NCI-H510A (cell line): ENCODE data around the gene ISM2.
A peak's percentile ranks its signal among the peaks of the same experiment; 100 is the strongest.

Experiments used
- DNase-seq: peaks from one replicate; lab custom pipeline; 2025; lab: John Stamatoyannopoulos, UW

ISM2 gene

DNA sequence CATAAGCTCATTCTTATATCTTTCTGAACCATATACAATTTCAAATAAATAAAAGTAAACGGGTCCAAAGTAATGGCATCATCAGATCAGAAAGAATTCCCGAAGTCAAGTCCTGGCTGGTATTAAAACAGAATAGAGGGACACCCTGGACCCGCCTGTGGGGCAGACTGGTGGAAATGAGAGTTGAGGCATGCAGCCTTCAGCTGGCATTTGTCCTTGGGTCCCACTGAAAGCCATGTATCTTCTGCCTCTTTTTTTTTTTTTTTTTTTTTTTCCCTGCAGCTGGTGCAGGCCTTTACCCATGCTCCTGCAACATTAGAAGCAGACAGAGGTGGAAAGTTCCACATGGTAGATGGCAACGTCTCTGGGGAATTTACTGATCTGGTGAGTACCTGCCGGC is 30.8 kb downstream of the ISM2 start:
- DNase-seq = no peak

DNA sequence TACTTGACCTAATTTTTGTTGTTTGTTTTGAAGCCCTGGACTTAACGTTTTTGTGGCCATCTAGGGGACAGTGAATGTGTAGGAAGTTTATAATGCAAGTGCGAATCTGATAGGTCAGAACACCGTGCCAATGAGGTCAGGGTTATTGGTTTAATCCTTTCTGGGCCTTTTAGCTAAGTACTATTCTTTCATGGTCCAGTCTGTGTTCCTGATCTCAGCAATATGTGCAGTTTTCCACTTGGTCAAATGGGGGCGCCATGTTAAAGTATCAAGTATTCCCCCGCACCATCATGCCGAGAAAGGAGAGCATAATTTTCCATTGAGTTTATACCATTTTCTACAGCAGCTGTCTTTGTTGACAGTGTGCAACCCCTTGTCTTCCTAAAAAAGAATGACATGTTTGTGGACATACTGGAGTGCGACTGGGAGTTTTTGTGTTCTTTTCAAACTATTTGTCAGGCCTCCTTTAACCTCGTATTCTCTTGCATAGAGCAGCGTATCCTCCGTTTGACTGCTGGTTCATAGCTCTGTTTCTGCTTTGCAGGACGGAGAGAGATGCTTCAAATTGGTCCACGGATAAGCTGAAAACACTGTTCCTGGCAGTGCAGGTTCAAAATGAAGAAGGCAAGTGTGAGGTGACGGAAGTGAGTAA is 39.4 kb downstream of the ISM2 start:
- DNase-seq = no peak

DNA sequence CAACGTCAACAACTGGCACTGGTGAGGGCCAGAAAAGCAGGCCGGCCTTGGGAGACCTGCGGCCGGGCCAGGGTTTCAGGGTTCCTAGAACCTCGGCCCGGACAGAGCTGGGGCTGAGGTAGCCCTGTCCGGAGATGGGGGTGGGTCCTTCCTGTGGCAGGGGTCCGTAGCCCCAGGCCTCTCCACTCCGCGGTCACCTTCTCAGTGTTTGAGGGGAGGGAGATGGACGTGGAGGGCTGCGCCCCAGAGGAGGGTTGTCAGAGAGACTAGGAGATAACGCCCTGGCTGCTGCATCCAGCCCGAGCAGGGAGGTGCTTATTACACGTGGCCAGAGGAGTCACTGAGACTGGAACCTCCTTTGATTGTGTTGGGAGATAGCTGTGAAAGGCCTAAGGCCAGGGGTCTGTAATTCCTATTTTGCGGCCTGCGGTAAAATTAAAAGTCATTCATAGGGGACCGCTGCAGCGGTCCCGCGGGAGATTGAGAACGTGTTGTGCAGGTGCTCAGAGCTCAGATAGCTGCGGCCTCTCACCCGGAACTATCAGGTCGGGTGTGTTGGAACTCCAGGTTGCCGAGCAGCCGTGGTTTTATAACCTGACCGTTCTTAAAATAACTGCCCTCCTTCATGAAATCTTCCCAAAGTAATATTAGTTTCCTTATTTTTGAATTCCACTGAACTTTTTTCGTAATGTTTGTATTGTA is 40.2 kb downstream of the ISM2 start:
- no peak for DNase-seq

- DNase-seq = peak; percentile 95
Measured at GRCh38 chr14:77457522-77458248, 40.9 kb downstream of the ISM2 start, which contains the start of the genes AHSA1 and VIPAS39. TSS of gene AHSA1 (plus strand) at chr14:77458093. CDS start at chr14:77458190, 97 bp downstream. TSS of gene VIPAS39 (minus strand) at chr14:77457601. CDS start at chr14:77454102, 3,499 bp downstream.

GRCh38 chr14:77457115-77457521 is 41.5 kb downstream of the ISM2 start:
- no peak for DNase-seq

GRCh38 chr14:77455966-77456640 is 42.5 kb downstream of the ISM2 start:
- DNase-seq = no peak

- no peak for DNase-seq
Measured at GRCh38 chr14:77442196-77442595, 56.4 kb downstream of the ISM2 start.

DNA sequence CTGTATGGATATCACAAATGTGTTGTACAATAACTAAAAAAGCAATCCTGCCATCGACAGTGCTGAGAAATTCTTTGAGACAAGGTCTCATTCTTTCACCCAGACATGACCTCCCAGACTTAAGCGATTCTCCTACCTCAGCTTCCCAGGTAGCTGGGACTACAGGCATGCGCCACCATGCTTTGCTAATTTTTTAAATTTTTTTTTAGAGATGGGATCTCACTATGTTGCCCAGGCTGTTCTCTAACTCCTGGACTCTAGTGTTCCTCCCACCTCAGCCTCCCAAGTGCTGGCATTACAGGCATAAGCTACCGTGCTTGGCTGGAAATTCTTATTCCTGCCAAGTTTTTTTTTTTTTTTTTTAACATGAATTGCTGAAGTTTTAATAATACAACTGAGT is 58.8 kb downstream of the ISM2 start:
- no peak for DNase-seq

GRCh38 chr14:77438596-77438995 is 60.0 kb downstream of the ISM2 start:
- DNase-seq = no peak

- DNase-seq = no peak
Measured at GRCh38 chr14:77436042-77436441, 62.6 kb downstream of the ISM2 start.

DNA sequence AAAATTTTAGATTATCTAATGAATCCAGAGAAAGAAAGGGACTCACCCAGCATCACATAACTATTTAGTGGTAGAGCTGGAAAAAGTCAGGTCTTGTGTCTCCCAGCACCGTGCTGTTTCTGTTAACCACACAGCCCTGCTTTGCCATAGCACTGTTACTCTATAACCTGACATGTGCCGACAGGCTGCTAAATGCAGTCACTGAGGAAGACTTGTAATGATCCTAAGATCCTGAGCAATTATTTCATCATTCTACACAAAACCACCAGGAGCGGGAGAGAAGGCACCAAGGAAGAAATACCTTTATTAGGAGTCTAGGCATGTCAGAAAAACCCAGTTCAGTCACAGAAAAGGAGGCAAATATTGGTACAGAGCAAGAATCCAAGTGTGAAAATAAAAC is 72.2 kb downstream of the ISM2 start:
- no peak for DNase-seq

GRCh38 chr14:77424862-77425261 is 73.8 kb downstream of the ISM2 start:
- no peak for DNase-seq
